B cell (primary cell): Measurements from ENCODE around the gene ATXN2. TPM values are rescaled to one million over a fixed set of nuclear protein-coding genes. Genes with fewer than 3 reads are reported as not detected.

ENCODE experiments used
- ATAC-seq: fragments of 200-7000 bp; cut with Tn5 transposase; one replicate; pipeline ENCODE4 v1.10.0; 2021; ENCODE audit warnings: low read depth, mild to moderate bottlenecking, moderate number of reproducible peaks, moderate library complexity
- CTCF ChIA-PET: fragments of 350-600 bp; sonication (Branson Sonifier 250); formaldehyde crosslinking; loops from one replicate; lab custom pipeline; 2021; ENCODE audit warnings: antibody characterized with exemption, inconsistent platforms; lab: Charles Lee
- POLR2A ChIA-PET: fragments of 350-600 bp; sonication (Branson Sonifier 250); formaldehyde crosslinking; loops from one replicate; lab custom pipeline; 2021; ENCODE audit warnings: antibody characterized with exemption; lab: Charles Lee
- DNase-seq: peaks from one replicate; pipeline ENCODE4 v3.0.0; 2013
- H2AFZ ChIP-seq: 2 replicates; pipeline ENCODE4 v1.6.1; 2012; ENCODE audit warnings: mild to moderate bottlenecking, low read depth, low read length; ENCODE audit not compliant: insufficient read depth, poor library complexity, severe bottlenecking
- H3K27ac ChIP-seq, 2 donors: 1 replicate in 1 of 2; 2 replicates in 1 of 2; pipeline ENCODE4 v1.5.1; 2012 to 2013; ENCODE audit warnings: low read length in 2 of 2, mild to moderate bottlenecking in 2 of 2, moderate library complexity in 1 of 2
- H3K27me3 ChIP-seq, 4 experiments: fragments of 200-600 bp in 1 of 4; sonication (generic) in 1 of 4; replicated peaks in 1 of 4; 1 replicate in 2 of 4; 2 replicates in 2 of 4; pipeline versions ENCODE4 v1.6.1 to v1.7.0; 2013 to 2016; ENCODE audit warnings: low read length in 3 of 4, mild to moderate bottlenecking in 2 of 4, mixed read lengths in 1 of 4, moderate library complexity in 1 of 4; ENCODE audit not compliant: insufficient read depth in 4 of 4, control insufficient read depth in 3 of 4; ENCODE audit errors: control extremely low read depth in 1 of 4
- H3K36me3 ChIP-seq, 2 experiments: replicated peaks in 1 of 2; 1 replicate in 1 of 2; 2 replicates in 1 of 2; pipeline versions ENCODE4 v1.6.1 to v1.7.1; 2013; ENCODE audit warnings: low read length in 1 of 2; ENCODE audit not compliant: insufficient read depth in 2 of 2, control insufficient read depth in 1 of 2; ENCODE audit errors: control extremely low read depth in 1 of 2, extremely low read depth in 1 of 2
- H3K4me1 ChIP-seq, 2 donors: fragments of 200-600 bp in 1 of 2; sonication (generic) in 1 of 2; 1 replicate in 1 of 2; 2 replicates in 1 of 2; pipeline versions ENCODE4 v1.5.1 to v1.6.1; 2013 to 2017; ENCODE audit warnings: low read length in 2 of 2; ENCODE audit not compliant: control insufficient read depth in 2 of 2, insufficient read depth in 2 of 2
- H3K4me2 ChIP-seq: replicated peaks from 2 replicates; pipeline ENCODE3; 2012; ENCODE audit warnings: mild to moderate bottlenecking, low read depth, low read length; ENCODE audit not compliant: poor library complexity, severe bottlenecking
- H3K4me3 ChIP-seq, 5 experiments: fragments of 200-600 bp in 1 of 5; sonication (generic) in 1 of 5; 1 replicate in 3 of 5; 2 replicates in 2 of 5; pipeline versions ENCODE4 v1.5.1 to v1.7.0; 2011 to 2016; ENCODE audit warnings: low read length in 4 of 5, mild to moderate bottlenecking in 4 of 5, low read depth in 2 of 5, control low read depth in 1 of 5, moderate library complexity in 1 of 5; ENCODE audit not compliant: insufficient read depth in 1 of 5; ENCODE audit errors: control extremely low read depth in 1 of 5, extremely low read depth in 1 of 5
- H3K79me2 ChIP-seq: fragments of 200-600 bp; sonication (generic); one replicate; pipeline ENCODE4 v1.6.0; 2016; ENCODE audit warnings: low read length; ENCODE audit not compliant: control insufficient read depth, insufficient read depth
- H3K9ac ChIP-seq: fragments of 200-600 bp; sonication (generic); 2 replicates; pipeline ENCODE4 v1.6.1; 2017; ENCODE audit warnings: mild to moderate bottlenecking, low read length, moderate library complexity
- H3K9me3 ChIP-seq, 3 donors: one replicate each; pipeline versions ENCODE4 v1.6.1 to v1.7.1; 2013; ENCODE audit warnings: low read length in 2 of 3; ENCODE audit not compliant: control insufficient read depth in 2 of 3, insufficient read depth in 1 of 3; ENCODE audit errors: control extremely low read depth in 1 of 3
- H4K20me1 ChIP-seq: 2 replicates; pipeline ENCODE4 v1.6.0; 2012; ENCODE audit warnings: mild to moderate bottlenecking, low read length; ENCODE audit not compliant: insufficient read depth, control insufficient read depth, poor library complexity, severe bottlenecking
- H3K27ac Mint-ChIP-seq: one replicate; pipeline ENCODE4 v1.8.0; 2021; ENCODE audit warnings: mixed read lengths
- H3K27me3 Mint-ChIP-seq: one replicate; pipeline ENCODE4 v1.8.0; 2021; ENCODE audit warnings: mixed read lengths
- H3K4me1 Mint-ChIP-seq: one replicate; pipeline ENCODE4 v1.8.0; 2021; ENCODE audit warnings: mixed read lengths
- H3K4me3 Mint-ChIP-seq: one replicate; pipeline ENCODE4 v1.8.0; 2021; ENCODE audit warnings: mixed read lengths
- H3K9me3 Mint-ChIP-seq: one replicate; pipeline ENCODE4 v1.8.0; 2022; ENCODE audit warnings: mixed read lengths; ENCODE audit not compliant: insufficient read depth
- CTCF ChIP-seq: fragments of 200-600 bp; IDR thresholded peaks from one replicate; pipeline ENCODE4 v1.8.0; 2022; ENCODE audit warnings: antibody characterized with exemption, mild to moderate bottlenecking
- EZH2 ChIP-seq: IDR thresholded peaks from 2 replicates; pipeline ENCODE4 v1.6.1; 2012; ENCODE audit warnings: borderline replicate concordance, low read depth, mild to moderate bottlenecking, moderate library complexity, low read length; ENCODE audit not compliant: insufficient read depth, poor library complexity, severe bottlenecking
- WGBS: methylation state at CpG from one replicate; pipeline ENCODE4 v1.1.5; 2013; ENCODE audit warnings: missing lambda C conversion rate; ENCODE audit not compliant: insufficient coverage; 5-methylcytosine and 5-hydroxymethylcytosine counted together
- intact Hi-C: fragments of 100-400 bp; cut with micrococcal nuclease; formaldehyde crosslinking; loops from one replicate; pipeline ENCODE4 v1.10.0; 2022
- polyA plus RNA-seq: library from polyadenylated mRNA; depleted of rRNA; stranded (reverse); fragments of >200 nt; gene quantifications from 2 replicates; pipeline ENCODE4 v1.2.3, GENCODE V29; 2012
- total RNA-seq, 2 donors: library from RNA; stranded (reverse); fragments of 120-200 nt in 1 of 2; gene quantifications; 1 replicate in 1 of 2; 2 replicates in 1 of 2; pipeline versions ENCODE4 v1.2.3 to v1.2.4, GENCODE V29; 2013 to 2022

Gene ATXN2
- total and polyA plus RNA-seq, 2 donors (not counting 1 experiment from before 2014, with no cell fraction given): 28.2 to 83.8 TPM

GRCh38 chr12:111505601-111506036, 93.5 kb downstream of the ATXN2 start:
- H3K9ac ChIP-seq: no peak overlapping the region
- DNase-seq (no peak), ATAC-seq (no peak)
- Mint-ChIP-seq H3K9me3 (no peaks in the 10 kb centered on the region), H3K27ac (no peak overlapping the region), H3K4me3 (no peak overlapping the region), H3K4me1 (no peaks in the 10 kb centered on the region), H3K27me3 (no peaks in the 10 kb centered on the region)
- no peaks in the 10 kb centered on the region for H3K9me3 ChIP-seq
- no peak overlapping the region for H2AFZ ChIP-seq
- no peaks in the 10 kb centered on the region for H3K27me3 ChIP-seq
- no peak overlapping the region for H3K4me3 ChIP-seq
- H3K4me1 ChIP-seq: no peaks in the 10 kb centered on the region
- H3K36me3 ChIP-seq: peaks cover 0 to 22% of the 10 kb centered on the region in 2 experiments
- WGBS: no CpG with 5 or more reads among the region's 1 CpG
- no peaks in the 10 kb centered on the region for H3K79me2 ChIP-seq
- H3K4me2 ChIP-seq: no peak overlapping the region
- no peak for TF ChIP-seq CTCF
- TF ChIP-seq EZH2: no peak
- no peak overlapping the region for H3K27ac ChIP-seq
- ChIA-PET CTCF (interaction anchor here (0.7 kb wide), 1 partner anchor 22 kb away, joined by 3 read pairs; no protein-coding TSS in a partner anchor), POLR2A (no interaction called here)
- H4K20me1 ChIP-seq: no peaks in the 10 kb centered on the region
- intact Hi-C loops: no loop called here

GRCh38 chr12:111503116-111503515, 96.0 kb downstream of the ATXN2 start:
- no peaks in the 10 kb centered on the region for H3K4me1 Mint-ChIP-seq
- DNase-seq (no peak), ATAC-seq (no peak)
- POLR2A ChIA-PET: interaction anchor here (0.6 kb wide), 3 partner anchors 9 to 89 kb away, joined by 4 to 7 read pairs (median 5); no protein-coding TSS in a partner anchor
- Histone ChIP-seq H3K27me3 (no peaks in the 10 kb centered on the region), H3K79me2 (no peaks in the 10 kb centered on the region), H3K4me3 (no peak overlapping the region), H3K36me3 (peaks cover 0 to 16% of the 10 kb centered on the region in 2 experiments), H3K9me3 (no peaks in the 10 kb centered on the region), H3K4me1 (no peaks in the 10 kb centered on the region), H3K4me2 (no peak overlapping the region), H2AFZ (no peak overlapping the region), H3K27ac (no peak overlapping the region), H4K20me1 (no peaks in the 10 kb centered on the region), H3K9ac (no peak overlapping the region)
- CTCF ChIA-PET: interaction anchor here (0.6 kb wide), 1 partner anchor 166 kb away, joined by 3 read pairs; no protein-coding TSS in a partner anchor
- no peak overlapping the region for H3K4me3 Mint-ChIP-seq
- H3K27ac Mint-ChIP-seq: no peak overlapping the region
- no CpG with 5 or more reads among the region's 1 CpG for WGBS
- intact Hi-C loops: no loop called here
- H3K27me3 Mint-ChIP-seq: no peaks in the 10 kb centered on the region
- TF ChIP-seq CTCF (no peak), EZH2 (no peak)
- no peaks in the 10 kb centered on the region for H3K9me3 Mint-ChIP-seq
